Parietal lobe (tissue), 1 donor: ENCODE measurements around the gene ZNF415. TPM values are rescaled to one million over a fixed set of nuclear protein-coding genes. Genes with fewer than 3 reads are reported as not detected.

Experiments
- total RNA-seq: library from RNA; depleted of rRNA; stranded (reverse); fragments of >200 nt; gene quantifications from one replicate; pipeline ENCODE4 v1.2.3, GENCODE V29; 2014

Gene ZNF415
- total RNA-seq, result 32.2 TPM

DNA sequence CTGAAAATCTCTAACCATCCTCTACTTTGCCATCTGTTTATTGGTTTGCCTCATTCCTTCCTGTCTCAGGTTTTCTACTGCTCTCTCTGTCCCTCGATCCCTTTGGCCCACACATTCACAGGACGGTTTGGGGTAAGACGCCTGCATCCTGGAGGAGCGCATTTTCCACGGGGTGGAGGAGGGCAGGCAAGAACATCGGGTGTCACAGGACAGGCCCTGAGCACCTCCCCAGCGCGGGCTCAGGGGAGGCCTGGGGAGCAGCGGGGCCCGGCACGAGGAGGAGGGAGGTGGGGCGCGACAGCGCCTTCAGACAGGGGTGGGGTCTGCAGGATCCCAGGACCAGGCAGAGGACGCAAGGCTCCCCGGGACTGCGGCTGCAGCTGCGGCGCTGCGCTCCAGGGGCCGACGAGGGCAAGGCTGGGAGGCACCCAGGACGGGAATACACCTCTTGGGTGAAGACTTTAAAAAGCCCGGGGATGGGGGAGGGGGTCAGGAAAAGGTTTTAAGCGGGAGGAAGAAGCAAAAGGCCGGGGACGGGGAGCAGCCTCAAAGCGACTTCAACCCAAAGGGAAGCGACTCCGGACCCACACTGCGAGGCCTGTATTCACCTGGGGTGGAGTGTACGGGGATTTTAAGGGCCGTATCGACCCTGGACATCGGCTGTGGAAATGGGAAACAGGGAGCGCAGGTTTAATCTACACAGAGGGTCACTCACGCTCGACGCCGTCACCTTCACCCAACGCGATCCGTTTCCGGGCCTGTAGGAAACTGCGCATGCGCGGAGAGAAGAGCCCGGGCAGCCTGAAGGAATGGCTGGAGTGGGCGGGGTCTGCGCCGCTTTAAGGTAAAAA, at the start of gene ZNF415:
Gene ZNF415, minus strand, starts transcription at position 770 of the 851 bp plus-strand sequence. CDS start 10,234 bp downstream, outside the sequence.

DNA sequence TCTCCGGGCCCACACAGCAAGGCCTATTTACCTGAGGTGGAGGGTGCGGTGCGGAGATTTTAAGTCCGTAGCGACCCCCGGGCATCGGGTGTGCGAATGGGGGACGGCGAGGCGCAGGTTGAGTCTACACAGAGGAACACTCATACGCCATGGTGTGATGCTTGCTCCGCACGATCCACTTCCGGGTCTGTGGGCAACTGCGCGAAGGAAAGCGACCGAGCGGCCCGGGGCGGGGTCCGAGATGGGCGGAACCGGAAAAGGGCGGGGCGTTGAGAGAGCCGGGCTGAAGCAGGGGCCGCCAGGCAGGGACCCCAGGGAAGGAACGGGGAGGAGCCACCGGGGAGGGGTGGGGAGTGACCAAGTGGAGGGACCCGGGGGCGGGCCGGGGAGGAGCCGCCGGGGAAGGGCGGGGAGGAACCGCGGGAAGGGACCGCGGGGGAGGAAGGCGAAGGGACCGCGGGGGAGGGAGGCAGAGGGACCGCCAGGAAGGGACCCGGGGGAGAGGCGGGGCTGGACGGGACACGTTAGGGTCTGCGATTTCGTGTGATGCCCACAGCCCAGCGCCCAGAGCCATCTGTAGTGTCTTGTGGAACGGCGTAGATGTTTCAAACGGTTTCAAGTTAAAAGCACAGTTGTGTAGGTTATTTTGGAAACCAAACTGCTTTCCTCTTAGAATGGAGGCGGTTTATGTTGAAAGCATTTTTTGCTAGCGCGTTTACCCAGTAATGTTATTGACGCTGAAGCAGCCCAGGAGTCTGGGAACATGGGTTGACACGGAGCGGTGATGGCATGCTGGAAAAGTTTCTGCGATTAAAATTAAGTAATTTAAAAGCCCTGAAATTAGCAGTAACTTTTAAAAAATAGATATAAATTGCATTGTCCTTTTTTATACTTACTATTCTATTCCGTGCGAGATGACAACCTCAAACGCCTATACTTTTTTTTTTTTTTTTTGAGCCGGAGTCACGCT, 29.2 kb downstream of the ZNF415 start, which contains the start of gene ZNF160:
Gene ZNF160, minus strand, starts transcription at position 189 of the 970 bp plus-strand sequence. CDS start 17,146 bp downstream, outside the sequence.

Other genes with a start within 250 kb of the ZNF415 start
- gene ZNF320, start 235.3 kb downstream of the ZNF415 start, total RNA-seq, result 38.2 TPM
- gene ZNF888, start 209.5 kb downstream of the ZNF415 start, total RNA-seq, result 5.0 TPM
- 6.9 TPM for gene ZNF816, start 170.0 kb downstream of the ZNF415 start, total RNA-seq
- gene ERVV-1, start 119.0 kb downstream of the ZNF415 start, total RNA-seq, result not detected
- not detected for gene ERVV-2, start 88.2 kb downstream of the ZNF415 start, total RNA-seq
- gene ZNF160, start 29.5 kb downstream of the ZNF415 start, total RNA-seq, result 62.3 TPM
- 25.7 TPM for gene ZNF347, start 26.1 kb upstream of the ZNF415 start, total RNA-seq
- gene ZNF665, start 60.4 kb upstream of the ZNF415 start, total RNA-seq, result 10.0 TPM
- 45.7 TPM for gene ZNF677, start 122.0 kb upstream of the ZNF415 start, total RNA-seq
- not detected for gene VN1R2, start 125.4 kb upstream of the ZNF415 start, total RNA-seq
- not detected for gene VN1R4, start 134.8 kb upstream of the ZNF415 start, total RNA-seq
- 21.3 TPM for gene ZNF845, start 200.8 kb upstream of the ZNF415 start, total RNA-seq
- gene ZNF525, start 232.8 kb upstream of the ZNF415 start, total RNA-seq, result 22.5 TPM